ENCODE measurements around the gene TATDN2.

TATDN2 gene

DNA sequence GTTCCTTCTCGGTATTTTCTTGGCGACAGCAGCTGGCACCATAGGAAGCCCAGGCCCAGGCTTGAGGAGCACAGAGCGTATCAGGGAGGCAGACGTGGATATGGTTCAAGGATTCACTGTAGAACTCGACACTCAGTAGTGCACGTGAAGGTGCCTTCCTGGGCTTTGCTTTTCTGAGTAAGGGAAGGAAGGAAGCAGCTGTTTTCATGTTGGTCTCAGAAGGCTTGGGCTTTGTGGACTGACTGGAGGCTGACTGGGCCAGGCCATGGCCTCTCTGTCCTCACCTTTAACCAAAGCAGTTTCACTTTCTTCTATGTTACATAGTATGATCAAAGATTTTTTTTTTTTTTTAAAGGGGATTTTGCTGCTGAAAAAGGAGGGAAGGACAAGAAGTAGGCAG lies 51.4 kb downstream of the TATDN2 start:
- TF ChIP-seq, protein P1, sequence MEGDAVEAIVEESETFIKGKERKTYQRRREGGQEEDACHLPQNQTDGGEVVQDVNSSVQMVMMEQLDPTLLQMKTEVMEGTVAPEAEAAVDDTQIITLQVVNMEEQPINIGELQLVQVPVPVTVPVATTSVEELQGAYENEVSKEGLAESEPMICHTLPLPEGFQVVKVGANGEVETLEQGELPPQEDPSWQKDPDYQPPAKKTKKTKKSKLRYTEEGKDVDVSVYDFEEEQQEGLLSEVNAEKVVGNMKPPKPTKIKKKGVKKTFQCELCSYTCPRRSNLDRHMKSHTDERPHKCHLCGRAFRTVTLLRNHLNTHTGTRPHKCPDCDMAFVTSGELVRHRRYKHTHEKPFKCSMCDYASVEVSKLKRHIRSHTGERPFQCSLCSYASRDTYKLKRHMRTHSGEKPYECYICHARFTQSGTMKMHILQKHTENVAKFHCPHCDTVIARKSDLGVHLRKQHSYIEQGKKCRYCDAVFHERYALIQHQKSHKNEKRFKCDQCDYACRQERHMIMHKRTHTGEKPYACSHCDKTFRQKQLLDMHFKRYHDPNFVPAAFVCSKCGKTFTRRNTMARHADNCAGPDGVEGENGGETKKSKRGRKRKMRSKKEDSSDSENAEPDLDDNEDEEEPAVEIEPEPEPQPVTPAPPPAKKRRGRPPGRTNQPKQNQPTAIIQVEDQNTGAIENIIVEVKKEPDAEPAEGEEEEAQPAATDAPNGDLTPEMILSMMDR (IDR thresholded peaks at IDR 0.05; ENCODE audit: low read length, missing control alignments): no peak
- H3K4me3 ChIP-seq (replicated peaks; ENCODE audit: low read depth, low read length): no peak overlapping the region
- no peak for DNase-seq (ENCODE audit: low read depth)

- H3K4me3 ChIP-seq (replicated peaks; ENCODE audit: low read depth, low read length): no peak overlapping the region
- TF ChIP-seq, protein P1 (IDR thresholded peaks at IDR 0.05; ENCODE audit: low read length, missing control alignments): no peak
Observed at GRCh38 chr3:10300087-10300486, 51.8 kb downstream of the TATDN2 start.

DNA sequence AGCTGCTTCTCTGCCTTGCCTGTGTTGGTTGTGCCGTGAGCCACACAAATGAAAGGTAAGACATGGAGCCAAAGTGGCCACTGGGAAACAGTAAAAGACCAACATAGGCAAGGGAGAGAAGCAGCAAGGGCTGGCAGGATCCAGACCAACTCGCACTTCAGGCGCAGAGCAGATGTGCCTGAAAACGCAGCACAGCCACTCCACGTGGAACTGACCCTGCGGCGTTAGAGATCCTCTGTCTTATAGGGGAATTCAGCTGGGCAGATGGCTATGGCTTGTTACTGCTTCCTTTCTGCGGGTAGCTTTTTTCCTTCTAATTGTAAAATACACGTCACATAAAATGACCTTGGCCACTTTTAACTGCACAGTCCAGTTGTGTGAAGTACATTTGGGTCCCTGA lies 54.8 kb downstream of the TATDN2 start:
- DNase-seq (ENCODE audit: low read depth): no peak
- TF ChIP-seq, protein P1 (IDR thresholded peaks at IDR 0.05; ENCODE audit: low read length, missing control alignments): no peak
- no peak overlapping the region for H3K4me3 ChIP-seq (replicated peaks; ENCODE audit: low read depth, low read length)

More at GRCh38 chr3:10300087-10300486, 51.8 kb downstream of the TATDN2 start:
- no peak for DNase-seq (ENCODE audit: low read depth)

GRCh38 chr3:10303785-10304184 lies 55.5 kb downstream of the TATDN2 start:
- TF ChIP-seq, protein P1 (IDR thresholded peaks at IDR 0.05; ENCODE audit: low read length, missing control alignments): no peak
- H3K4me3 ChIP-seq (replicated peaks; ENCODE audit: low read depth, low read length): no peak overlapping the region
- no peak for DNase-seq (ENCODE audit: low read depth)

DNA sequence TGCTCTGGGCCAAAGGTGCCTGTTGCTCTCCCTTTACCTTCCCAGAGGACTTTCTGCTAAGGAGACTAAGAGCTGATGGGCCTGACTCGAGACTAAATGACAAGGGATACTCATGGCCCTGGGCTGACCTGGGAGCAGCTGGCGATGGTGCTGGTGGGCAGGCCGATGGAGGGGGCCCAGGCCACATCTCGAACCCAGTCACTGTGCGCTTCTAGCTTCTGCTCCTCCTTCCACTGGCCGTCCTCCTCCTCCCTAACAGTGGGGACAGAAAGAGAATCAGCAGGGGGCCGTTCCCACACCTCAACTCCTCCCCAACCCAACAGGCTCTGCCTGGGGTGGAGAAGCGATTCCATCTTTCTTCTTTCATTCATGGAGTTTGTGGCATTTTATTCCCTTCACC lies 56.6 kb downstream of the TATDN2 start:
- no peak for DNase-seq (ENCODE audit: low read depth)
- no peak overlapping the region for H3K4me3 ChIP-seq (replicated peaks; ENCODE audit: low read depth, low read length)
- TF ChIP-seq, protein P1 (IDR thresholded peaks at IDR 0.05; ENCODE audit: low read length, missing control alignments): no peak

DNA sequence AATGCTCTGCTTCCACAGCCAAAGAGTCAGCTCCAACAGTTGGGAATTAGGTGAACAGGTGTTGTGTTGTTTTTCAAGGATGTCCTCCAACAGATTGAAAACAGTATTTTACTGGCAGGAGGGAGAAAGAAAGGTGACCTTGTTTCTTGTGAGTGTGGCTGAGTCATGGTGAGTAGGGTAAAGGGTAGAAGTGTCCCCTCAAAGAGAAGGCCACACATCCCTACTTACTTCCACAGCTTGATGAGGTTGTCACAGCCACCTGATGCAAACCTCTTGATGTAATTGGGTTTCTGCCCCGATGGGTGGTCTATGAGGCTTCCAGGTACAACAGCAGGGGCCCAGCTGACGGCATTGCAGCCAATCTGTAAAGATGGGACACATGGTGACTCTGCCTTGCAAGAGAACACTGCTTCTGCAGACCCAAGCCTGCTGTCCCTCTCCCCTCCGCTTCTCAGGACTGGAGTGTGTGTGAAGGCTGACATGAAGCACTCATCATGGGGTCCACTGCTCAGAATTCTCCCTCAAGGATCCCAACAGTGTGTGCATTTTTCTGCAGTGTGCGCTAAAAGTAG lies 57.2 kb downstream of the TATDN2 start:
- no peak overlapping the region for H3K4me3 ChIP-seq (replicated peaks; ENCODE audit: low read depth, low read length)
- DNase-seq (ENCODE audit: low read depth): no peak
- TF ChIP-seq, protein P1 (IDR thresholded peaks at IDR 0.05; ENCODE audit: low read length, missing control alignments): no peak

DNA sequence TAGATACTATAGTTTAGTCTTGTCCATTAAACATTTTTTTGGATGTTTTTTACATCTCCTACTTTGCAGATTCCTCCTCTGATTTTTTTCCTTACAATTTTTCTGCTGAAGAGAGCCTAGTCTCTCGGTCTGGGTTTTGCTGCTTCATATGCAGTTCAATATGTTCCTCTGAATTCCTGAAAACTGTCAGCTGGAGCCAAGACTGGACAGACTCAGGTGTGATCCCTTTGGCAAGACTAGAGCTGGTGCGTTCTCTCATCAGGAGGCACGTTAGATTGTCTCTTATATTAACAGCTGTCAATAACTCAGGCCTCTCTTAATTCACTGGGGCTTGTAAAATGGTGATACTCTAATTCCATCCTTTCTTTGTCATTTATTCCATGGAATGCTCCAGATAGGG lies 57.9 kb downstream of the TATDN2 start:
- H3K4me3 ChIP-seq (replicated peaks; ENCODE audit: low read depth, low read length): no peak overlapping the region
- DNase-seq (ENCODE audit: low read depth): no peak
- TF ChIP-seq, protein P1 (IDR thresholded peaks at IDR 0.05; ENCODE audit: low read length, missing control alignments): no peak
